ENCODE results near the gene LIN7C. TPM values are rescaled to one million over a fixed set of nuclear protein-coding genes. Genes with fewer than 3 reads are reported as not detected.

LIN7C gene
- total and polyA plus RNA-seq, 2 of the 8 experiments (the other 6 are each of a cell fraction or from before 2014, with no cell fraction given) = 10.5 to 42.7 TPM

- peaks cover 0 to 22% of the 10 kb centered on the region in 2 experiments; a peak in 2 of 4 replicates for H3K79me2 ChIP-seq (ENCODE audit: control insufficient read depth in 1 of 2, insufficient read depth in 2 of 2, low read length in 2 of 2)
- H4K8ac ChIP-seq (ENCODE audit: extremely low read depth, insufficient read depth, low read length) = no peak overlapping the region
- H2BK120ac ChIP-seq (replicated peaks; ENCODE audit: low read depth, low read length) = no peak overlapping the region
- H3K56ac ChIP-seq (replicated peaks; ENCODE audit: insufficient read length, low read depth, low read length) = no peak overlapping the region
- H2AK5ac ChIP-seq (ENCODE audit: low read depth, low read length) = no peak overlapping the region
- no peak for DNase-seq (ENCODE audit: low read depth in 1 of 2, low spot score in 2 of 2)
- H2BK15ac ChIP-seq (ENCODE audit: low read length) = no peak overlapping the region
- no peak overlapping the region for H2BK5ac ChIP-seq (ENCODE audit: low read depth, low read length)
- no peak overlapping the region for H3K14ac ChIP-seq (ENCODE audit: insufficient read length)
- no peaks in the 10 kb centered on the region for H3K27me3 ChIP-seq (replicated peaks in 1 of 4; ENCODE audit: control insufficient read depth in 3 of 4, extremely low read depth in 1 of 4, insufficient read depth in 3 of 4, low read length in 3 of 4)
- no peak overlapping the region for H4K91ac ChIP-seq (replicated peaks; ENCODE audit: insufficient read length, low read length)
- H3K36me3 ChIP-seq (ENCODE audit: control insufficient read depth in 2 of 4, insufficient read depth in 4 of 4, low read length in 3 of 4) = peaks cover 6 to 55% (median 18%) of the 10 kb centered on the region in 4 experiments; a peak in 7 of 8 replicates
- H3K79me1 ChIP-seq (ENCODE audit: low read depth, low read length) = no peaks in the 10 kb centered on the region
- no peak overlapping the region for H3K4me3 ChIP-seq (ENCODE audit: extremely low read depth in 1 of 4, insufficient read depth in 2 of 4, low read depth in 3 of 4, low read length in 4 of 4)
- H3K23ac ChIP-seq (ENCODE audit: insufficient read length) = no peak overlapping the region
- no peak overlapping the region for H3K4ac ChIP-seq (replicated peaks; ENCODE audit: insufficient read length, low read depth, low read length)
- no peak overlapping the region for H2BK20ac ChIP-seq (ENCODE audit: low read length)
- no peaks in the 10 kb centered on the region for H3K9me3 ChIP-seq (ENCODE audit: insufficient read depth in 2 of 2, low read depth in 1 of 2, low read length in 1 of 2)
- H4K5ac ChIP-seq (ENCODE audit: insufficient read length, low read depth, low read length) = no peak overlapping the region
- FAIRE-seq = no peak
- no peak overlapping the region for H3K4me2 ChIP-seq (ENCODE audit: insufficient read depth in 1 of 2, low read depth in 2 of 2, low read length in 2 of 2)
- H4K20me1 ChIP-seq (replicated peaks in 1 of 2; ENCODE audit: control insufficient read depth in 1 of 2, insufficient read depth in 2 of 2, low read length in 2 of 2) = peaks cover 0 to 1% of the 10 kb centered on the region in 2 experiments
- no peak overlapping the region for H3K18ac ChIP-seq (ENCODE audit: extremely low read depth, low read length)
- no peaks in the 10 kb centered on the region for H3K23me2 ChIP-seq (ENCODE audit: low read depth, low read length)
- H3K4me1 ChIP-seq (replicated peaks in 1 of 4; ENCODE audit: control insufficient read depth in 3 of 4, insufficient read depth in 4 of 4, low read length in 3 of 4) = no peaks in the 10 kb centered on the region
- CTCF ChIA-PET (ENCODE audit: partially characterized antibody) = interaction anchor here (0.7 to 6.4 kb wide), 8 partner anchors 10 to 138 kb away, joined by 3 to 86 read pairs (median 3); partner anchors contain the start of gene LIN7C
- POLR2A ChIA-PET (ENCODE audit: partially characterized antibody) = interaction anchor here (1.3 to 1.7 kb wide), 2 partner anchors 9 to 10 kb away, joined by 4 to 5 read pairs; no protein-coding TSS in a partner anchor
- H2AFZ ChIP-seq (ENCODE audit: low read length) = no peak overlapping the region
- H3K9ac ChIP-seq (replicated peaks in 1 of 4; ENCODE audit: extremely low read depth in 1 of 4, low read depth in 3 of 4, low read length in 3 of 4) = no peak overlapping the region
- H3K27ac ChIP-seq (ENCODE audit: low read depth, low read length) = no peak overlapping the region
- H2BK12ac ChIP-seq (ENCODE audit: low read depth, low read length) = no peak overlapping the region
- TF ChIP-seq RXRA (IDR thresholded peaks at IDR 0.05; ENCODE audit: insufficient read depth, low read depth, low read length) (no peak), FOSL1 (IDR thresholded peaks at IDR 0.05; ENCODE audit: insufficient read depth, low read depth, low read length) (no peak), GTF2F1 (IDR thresholded peaks at IDR 0.05; ENCODE audit: borderline replicate concordance, low read depth, low read length) (no peak), HDAC6 (IDR thresholded peaks at IDR 0.05; ENCODE audit: low read depth, low read length) (no peak), RBBP5 (IDR thresholded peaks at IDR 0.05; ENCODE audit: borderline replicate concordance, low read depth, low read length) (no peak), POLR2AphosphoS5 (IDR thresholded peaks at IDR 0.05; ENCODE audit: low read depth, low read length) (no peak), PHF8 (conservative IDR thresholded peaks at IDR 0.05; ENCODE audit: low read depth, low read length) (no peak), HDAC2 (IDR thresholded peaks at IDR 0.05; ENCODE audit: borderline replicate concordance in 1 of 2, low read depth in 2 of 2, low read length in 2 of 2) (no peak), CHD2 (IDR thresholded peaks at IDR 0.05; ENCODE audit: low read length) (no peak), SIN3A (conservative IDR thresholded peaks at IDR 0.05 in 1 of 2, IDR thresholded peaks at IDR 0.05 in 1 of 2; ENCODE audit: low read depth in 1 of 2, low read length in 2 of 2) (no peak), TEAD4 (IDR thresholded peaks at IDR 0.05; ENCODE audit: low read depth, low read length) (no peak), BRCA1 (IDR thresholded peaks at IDR 0.05; ENCODE audit: low read depth, low read length) (no peak), TCF12 (IDR thresholded peaks at IDR 0.05; ENCODE audit: low read depth, low read length) (no peak)
Measured at GRCh38 chr11:27497284-27497866, 9.2 kb downstream of the LIN7C start.
